Measurements from ENCODE around the gene HEPACAM.

The HEPACAM gene

GRCh38 chr11:124900464-124900863, 35.4 kb downstream of the HEPACAM start:
- in situ Hi-C loops (cut with MboI; ENCODE audit: low sequenced_read_pairs): no loop called here

- in situ Hi-C loops (cut with MboI; ENCODE audit: low sequenced_read_pairs): no loop called here
Observed at GRCh38 chr11:124899383-124900145, 36.3 kb downstream of the HEPACAM start.

GRCh38 chr11:124898711-124899110, 37.1 kb downstream of the HEPACAM start:
- in situ Hi-C loops (cut with MboI; ENCODE audit: low sequenced_read_pairs): no loop called here

GRCh38 chr11:124898263-124898680, 37.6 kb downstream of the HEPACAM start:
- in situ Hi-C loops (cut with MboI; ENCODE audit: low sequenced_read_pairs): no loop called here

- in situ Hi-C loops (cut with MboI; ENCODE audit: low sequenced_read_pairs): no loop called here
Observed at GRCh38 chr11:124897674-124898262, 38.1 kb downstream of the HEPACAM start, which contains the start of gene ROBO4. TSS of gene ROBO4 (minus strand) at chr11:124897865. CDS start at chr11:124897795, 70 bp downstream.

GRCh38 chr11:124896821-124897391, 38.9 kb downstream of the HEPACAM start:
- in situ Hi-C loops (cut with MboI; ENCODE audit: low sequenced_read_pairs): no loop called here

- in situ Hi-C loops (cut with MboI; ENCODE audit: low sequenced_read_pairs): no loop called here
Observed at GRCh38 chr11:124896071-124896750, 39.6 kb downstream of the HEPACAM start.

GRCh38 chr11:124895471-124895971, 40.3 kb downstream of the HEPACAM start:
- in situ Hi-C loops (cut with MboI; ENCODE audit: low sequenced_read_pairs): no loop called here

GRCh38 chr11:124894606-124895430, 41.0 kb downstream of the HEPACAM start:
- in situ Hi-C loops (cut with MboI; ENCODE audit: low sequenced_read_pairs): no loop called here

GRCh38 chr11:124893781-124894401, 42.0 kb downstream of the HEPACAM start:
- in situ Hi-C loops (cut with MboI; ENCODE audit: low sequenced_read_pairs): no loop called here

GRCh38 chr11:124892750-124893454, 42.9 kb downstream of the HEPACAM start:
- in situ Hi-C loops (cut with MboI; ENCODE audit: low sequenced_read_pairs): no loop called here

- in situ Hi-C loops (cut with MboI; ENCODE audit: low sequenced_read_pairs): no loop called here
Observed at GRCh38 chr11:124892146-124892545, 43.7 kb downstream of the HEPACAM start.

GRCh38 chr11:124891373-124891861, 44.4 kb downstream of the HEPACAM start:
- in situ Hi-C loops (cut with MboI; ENCODE audit: low sequenced_read_pairs): no loop called here

- in situ Hi-C loops (cut with MboI; ENCODE audit: low sequenced_read_pairs): no loop called here
Observed at GRCh38 chr11:124890683-124891372, 45.0 kb downstream of the HEPACAM start.

GRCh38 chr11:124890151-124890550, 45.7 kb downstream of the HEPACAM start:
- in situ Hi-C loops (cut with MboI; ENCODE audit: low sequenced_read_pairs): no loop called here

- in situ Hi-C loops (cut with MboI; ENCODE audit: low sequenced_read_pairs): no loop called here
Observed at GRCh38 chr11:124889191-124890091, 46.4 kb downstream of the HEPACAM start.

GRCh38 chr11:124887667-124888013, 48.2 kb downstream of the HEPACAM start:
- in situ Hi-C loops (cut with MboI; ENCODE audit: low sequenced_read_pairs): no loop called here

Measured in hTERT RPE-1 (cell line).